Spinal cord (tissue), 10 donors: ENCODE measurements around the gene GPA33. TPM values are rescaled to one million over a fixed set of nuclear protein-coding genes. Genes with fewer than 3 reads are reported as not detected.

Experiments
- DNase-seq, 6 donors: peaks; one replicate each; pipeline versions ENCODE4 v3.0.0 to v3.0.0-alpha.2; 2013 to 2015; ENCODE audit warnings: low spot score in 6 of 6, low read depth in 4 of 6
- H3K27ac ChIP-seq: one replicate; pipeline ENCODE4 v1.5.1; 2013; ENCODE audit warnings: low read depth, low read length, control low read depth
- H3K27me3 ChIP-seq: one replicate; pipeline ENCODE4 v1.6.1; 2013; ENCODE audit warnings: low read length; ENCODE audit not compliant: control insufficient read depth, insufficient read depth
- H3K36me3 ChIP-seq: one replicate; pipeline ENCODE4 v1.6.1; 2013; ENCODE audit warnings: low read length; ENCODE audit not compliant: control insufficient read depth, insufficient read depth
- H3K4me1 ChIP-seq: one replicate; pipeline ENCODE4 v1.6.1; 2013; ENCODE audit warnings: low read length; ENCODE audit not compliant: control insufficient read depth, insufficient read depth
- H3K4me3 ChIP-seq: one replicate; pipeline ENCODE4 v1.5.1; 2013; ENCODE audit warnings: low read depth, low read length, control low read depth
- H3K9me3 ChIP-seq: one replicate; pipeline ENCODE4 v1.6.1; 2013; ENCODE audit warnings: low read length; ENCODE audit not compliant: control insufficient read depth, insufficient read depth
- WGBS: methylation state at CpG from one replicate; pipeline ENCODE4 v1.1.5; 2013; ENCODE audit warnings: missing lambda C conversion rate; ENCODE audit not compliant: insufficient coverage; 5-methylcytosine and 5-hydroxymethylcytosine counted together
- polyA plus RNA-seq, 2 donors: library from polyadenylated mRNA; unstranded; fragments of 120-200 nt; gene quantifications; one replicate each; pipeline ENCODE4 v1.2.1, GENCODE V29; 2013; ENCODE audit not compliant: insufficient read length in 2 of 2
- total RNA-seq, 2 donors: library from RNA; depleted of rRNA in 1 of 2; stranded (reverse); fragments of 120-200 nt in 1 of 2; fragments of >200 nt in 1 of 2; gene quantifications; one replicate each; pipeline versions ENCODE4 v1.2.3 to v1.2.4, GENCODE V29; 2013 to 2014
- donor health status: healthy.

The GPA33 gene
- total and polyA plus RNA-seq, 4 donors: 0.18 to 0.44 (median 0.24) TPM

DNA sequence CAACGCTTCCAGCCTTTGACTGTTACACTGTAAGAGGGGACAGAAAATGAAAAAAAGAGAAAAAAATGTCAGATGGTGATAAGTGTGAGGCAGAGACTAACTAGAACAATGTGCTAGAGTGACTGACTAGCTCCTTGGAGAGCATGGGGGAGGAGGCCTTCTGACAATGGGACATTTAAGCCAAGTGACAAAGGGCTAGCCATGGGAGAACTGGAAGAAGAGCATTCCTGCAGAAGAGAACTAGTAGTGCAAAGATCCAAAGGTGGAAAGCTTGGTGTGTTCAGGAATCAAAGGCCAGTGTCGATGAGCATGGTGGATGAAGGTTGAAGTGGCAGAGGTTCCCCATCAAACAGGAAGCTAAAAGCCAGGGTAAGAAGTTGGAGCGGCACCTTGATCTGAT is 29.5 kb upstream of the GPA33 start:
- Histone ChIP-seq H3K4me3 (no peak overlapping the region), H3K4me1 (peaks cover 17% of the 10 kb centered on the region), H3K27me3 (no peaks in the 10 kb centered on the region), H3K27ac (no peak overlapping the region), H3K9me3 (no peaks in the 10 kb centered on the region), H3K36me3 (no peaks in the 10 kb centered on the region)
- no peak for DNase-seq
- WGBS: 67% methylated on average over 2 of the region's 3 CpGs

DNA sequence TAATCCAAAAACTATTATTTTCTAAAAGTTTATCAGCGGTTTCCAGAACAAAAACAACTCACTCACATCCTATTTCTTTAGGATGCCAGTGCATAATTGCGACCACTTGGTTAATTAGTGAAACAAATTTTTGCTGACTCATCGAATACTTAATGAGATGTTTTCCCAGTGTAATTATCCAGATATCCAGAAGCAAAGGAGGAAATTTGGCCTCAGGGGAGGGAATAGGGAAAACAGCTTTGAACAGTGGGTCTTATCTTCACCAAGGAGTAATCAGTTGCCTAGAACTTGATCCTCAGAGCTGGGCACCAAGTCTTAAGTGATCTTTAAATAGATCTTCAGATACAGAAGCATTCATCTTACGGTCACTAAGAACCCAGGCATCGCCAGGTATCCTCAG is 28.0 kb upstream of the GPA33 start:
- 57% methylated on average over 2 of the region's 5 CpGs for WGBS
- no peaks in the 10 kb centered on the region for H3K27me3 ChIP-seq
- no peak overlapping the region for H3K4me3 ChIP-seq
- H3K36me3 ChIP-seq: no peaks in the 10 kb centered on the region
- DNase-seq: no peak
- peaks cover 17% of the 10 kb centered on the region for H3K4me1 ChIP-seq
- H3K9me3 ChIP-seq: no peaks in the 10 kb centered on the region
- H3K27ac ChIP-seq: no peak overlapping the region

DNA sequence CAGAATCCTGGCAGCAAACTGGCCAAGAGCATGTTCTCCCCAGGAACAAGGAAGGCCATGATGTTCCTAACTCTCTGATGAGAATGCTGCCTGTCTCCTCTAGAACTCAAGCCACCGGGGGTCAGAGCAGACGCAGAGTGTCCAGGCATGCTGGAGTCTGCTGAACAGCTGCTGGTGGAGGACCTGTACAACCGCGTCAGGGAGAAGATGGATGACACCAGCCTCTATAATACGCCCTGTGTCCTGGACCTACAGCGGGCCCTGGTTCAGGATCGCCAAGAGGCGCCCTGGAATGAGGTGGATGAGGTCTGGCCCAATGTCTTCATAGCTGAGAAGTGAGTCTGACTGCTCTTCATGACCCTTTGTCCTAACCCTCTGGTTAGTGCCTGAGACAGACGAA is 27.0 kb upstream of the GPA33 start:
- no peak for DNase-seq
- Histone ChIP-seq H3K27me3 (no peaks in the 10 kb centered on the region), H3K9me3 (no peaks in the 10 kb centered on the region), H3K27ac (no peak overlapping the region), H3K4me1 (peaks cover 17% of the 10 kb centered on the region), H3K36me3 (no peaks in the 10 kb centered on the region), H3K4me3 (no peak overlapping the region)
- 98% methylated on average over 9 of the region's 9 CpGs for whole genome bisulfite sequencing

DNA sequence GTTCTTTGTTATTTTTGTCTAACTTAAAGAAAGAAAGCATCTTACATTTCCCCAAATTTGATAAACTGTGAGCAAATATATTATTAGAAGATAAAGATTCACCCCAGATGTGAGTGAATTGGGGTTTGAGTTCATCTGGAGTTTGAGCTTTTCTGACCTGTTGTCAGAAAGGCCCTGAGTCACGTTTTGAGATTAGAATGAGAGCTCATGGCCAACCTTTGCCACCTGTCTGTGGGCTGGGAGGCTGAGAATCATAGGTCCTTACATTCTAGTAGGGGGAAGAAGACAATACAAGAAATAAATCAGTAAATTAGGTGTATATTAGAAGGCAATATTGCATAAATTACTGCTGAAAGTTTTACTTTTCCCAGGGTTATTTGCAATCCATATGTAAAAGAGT is 26.0 kb upstream of the GPA33 start:
- Histone ChIP-seq H3K36me3 (no peaks in the 10 kb centered on the region), H3K27ac (no peak overlapping the region), H3K9me3 (no peaks in the 10 kb centered on the region), H3K27me3 (no peaks in the 10 kb centered on the region), H3K4me3 (no peak overlapping the region), H3K4me1 (peaks cover 11% of the 10 kb centered on the region)
- no peak for DNase-seq
- no CpG with 5 or more reads among the region's 1 CpG for WGBS

GRCh38 chr1:167115655-167116054 is 25.5 kb upstream of the GPA33 start:
- WGBS: 31% methylated on average over 1 of the region's 5 CpGs
- Histone ChIP-seq H3K4me3 (no peak overlapping the region), H3K27me3 (no peaks in the 10 kb centered on the region), H3K27ac (no peak overlapping the region), H3K9me3 (no peaks in the 10 kb centered on the region), H3K4me1 (peaks cover 7% of the 10 kb centered on the region), H3K36me3 (no peaks in the 10 kb centered on the region)
- no peak for DNase-seq

DNA sequence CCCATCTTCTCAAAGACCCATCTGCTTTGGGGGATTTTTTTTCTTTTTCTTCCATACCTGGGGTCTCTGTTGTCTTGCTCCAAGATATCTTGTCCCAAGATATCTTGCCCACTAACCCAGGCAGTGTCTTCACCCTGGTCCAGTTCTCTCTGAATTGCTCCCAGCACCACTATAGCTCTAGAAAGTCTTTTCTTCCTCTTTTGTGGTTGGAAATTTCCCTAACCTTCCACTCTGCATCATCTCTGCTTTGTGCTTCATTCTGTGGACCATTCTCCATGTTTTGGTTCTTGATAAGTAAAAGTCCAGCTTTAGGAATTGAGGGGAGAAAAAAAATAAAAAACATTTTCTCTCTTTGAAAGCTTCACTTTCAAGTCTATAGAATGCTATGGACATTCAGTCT is 24.5 kb upstream of the GPA33 start:
- Histone ChIP-seq H3K27ac (no peak overlapping the region), H3K9me3 (no peaks in the 10 kb centered on the region)
- no peak for DNase-seq

DNA sequence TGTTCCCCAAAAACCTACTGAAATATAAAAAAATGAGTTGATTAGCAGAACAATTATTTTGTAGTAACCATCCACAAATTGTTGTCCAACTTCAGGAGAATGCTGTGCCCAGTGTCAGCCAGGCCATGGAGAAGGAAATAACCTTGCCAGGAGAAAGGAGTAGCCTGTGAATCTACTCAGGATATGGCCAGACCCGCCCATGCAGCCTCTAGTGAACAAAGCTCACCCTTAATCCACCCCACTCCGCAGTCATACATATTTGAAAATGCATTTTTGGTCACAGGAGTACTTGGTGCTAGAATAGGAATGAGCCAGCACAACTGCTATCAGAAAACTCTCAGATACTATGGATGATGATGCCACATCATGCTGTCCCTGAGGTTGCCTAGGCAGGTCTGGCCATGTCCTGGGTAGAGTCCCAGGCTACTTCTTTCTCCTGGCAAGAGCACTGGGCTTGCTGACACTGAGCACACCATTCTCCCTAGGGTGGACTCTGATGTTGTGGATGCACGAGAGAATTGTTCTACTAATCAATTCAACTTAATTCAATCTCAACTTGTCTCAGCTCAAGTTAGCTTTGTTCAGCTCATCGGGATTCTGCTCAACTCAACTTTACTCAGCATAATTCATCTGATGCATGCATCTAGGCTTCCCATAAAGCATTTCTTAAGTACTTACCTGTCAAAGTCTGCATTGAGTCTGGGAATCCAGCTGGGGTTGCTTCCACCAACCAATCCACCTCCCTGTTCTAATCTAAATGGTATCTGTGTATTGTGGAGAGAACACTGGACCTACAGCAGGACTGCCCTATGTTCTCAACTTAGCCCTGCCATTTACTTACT is 21.9 kb upstream of the GPA33 start:
- 71% methylated on average over 2 of the region's 4 CpGs for WGBS
- DNase-seq: no peak
- Histone ChIP-seq H3K4me3 (no peak overlapping the region), H3K27ac (no peak overlapping the region), H3K36me3 (no peaks in the 10 kb centered on the region), H3K4me1 (peaks cover 2% of the 10 kb centered on the region), H3K27me3 (no peaks in the 10 kb centered on the region), H3K9me3 (no peaks in the 10 kb centered on the region)

More for the DNA sequence above, 24.5 kb upstream of the GPA33 start:
- Histone ChIP-seq H3K36me3 (no peaks in the 10 kb centered on the region), H3K27me3 (no peaks in the 10 kb centered on the region), H3K4me3 (no peak overlapping the region), H3K4me1 (peaks cover 7% of the 10 kb centered on the region)

- DNase-seq: no peak
- no peaks in the 10 kb centered on the region for H3K36me3 ChIP-seq
- 92% methylated on average over 3 of the region's 3 CpGs for WGBS
- H3K27me3 ChIP-seq: no peaks in the 10 kb centered on the region
- H3K27ac ChIP-seq: no peak overlapping the region
- H3K9me3 ChIP-seq: no peaks in the 10 kb centered on the region
- H3K4me1 ChIP-seq: no peaks in the 10 kb centered on the region
- no peak overlapping the region for H3K4me3 ChIP-seq
Measured at GRCh38 chr1:167110586-167110985, 20.4 kb upstream of the GPA33 start.

DNA sequence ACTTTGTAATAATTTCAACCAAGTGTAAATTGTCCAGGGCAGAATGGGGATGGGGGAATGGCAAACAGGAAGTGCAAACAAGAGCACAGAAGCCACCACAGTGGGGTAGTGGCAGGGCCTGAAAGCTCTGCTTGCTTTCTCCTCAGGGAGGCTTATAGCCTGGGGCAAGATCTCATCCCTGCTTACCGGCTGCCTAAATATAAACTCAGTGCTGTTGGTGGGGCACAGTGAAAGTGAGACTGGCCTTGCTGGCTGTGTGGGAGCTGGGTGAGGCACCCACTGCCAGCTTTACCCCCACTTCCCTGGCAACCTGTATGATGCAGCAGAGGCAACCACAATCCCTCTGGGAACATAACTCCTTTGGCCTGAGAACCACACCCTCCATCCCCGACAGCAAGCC is 18.9 kb upstream of the GPA33 start:
- DNase-seq: no peak
- no peaks in the 10 kb centered on the region for H3K27me3 ChIP-seq
- H3K27ac ChIP-seq: no peak overlapping the region
- WGBS: 83% methylated on average over 1 of the region's 2 CpGs
- no peaks in the 10 kb centered on the region for H3K9me3 ChIP-seq
- H3K4me3 ChIP-seq: no peak overlapping the region
- H3K36me3 ChIP-seq: no peaks in the 10 kb centered on the region
- no peaks in the 10 kb centered on the region for H3K4me1 ChIP-seq

DNA sequence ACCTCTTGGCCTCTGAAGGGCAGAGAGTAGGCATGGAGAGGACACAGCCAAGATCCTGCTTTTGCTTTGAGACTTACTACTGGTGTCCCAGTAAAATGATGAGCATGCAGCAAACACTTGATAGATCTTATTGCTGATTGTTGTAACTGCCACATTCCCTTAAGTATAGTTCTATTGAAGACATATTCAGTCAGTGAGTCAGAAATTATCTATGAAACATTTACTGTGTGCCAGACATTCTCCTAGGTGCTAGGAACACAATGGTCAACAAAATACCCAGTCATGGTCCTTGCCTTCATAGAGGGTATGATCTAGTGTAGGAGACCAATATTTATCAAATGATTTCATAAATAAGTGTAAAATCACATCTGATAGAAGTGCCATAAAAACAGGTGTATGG is 17.3 kb upstream of the GPA33 start:
- no peak for DNase-seq
- H3K27ac ChIP-seq: no peak overlapping the region
- H3K4me3 ChIP-seq: no peak overlapping the region
- no peaks in the 10 kb centered on the region for H3K9me3 ChIP-seq
- no peaks in the 10 kb centered on the region for H3K4me1 ChIP-seq
- H3K27me3 ChIP-seq: no peaks in the 10 kb centered on the region
- H3K36me3 ChIP-seq: no peaks in the 10 kb centered on the region
